GM23338 (cell line): ENCODE measurements around the gene SPEF1. TPM values are rescaled to one million over a fixed set of nuclear protein-coding genes. Genes with fewer than 3 reads are reported as not detected.

Experiments
- ATAC-seq: fragments of 200-7000 bp; cut with Tn5 transposase; 3 replicates; pipeline ENCODE4 v1.9.1; 2020
- DNase-seq: peaks from one replicate; pipeline ENCODE4 v3.0.0-alpha.2; 2015; ENCODE audit warnings: low spot score
- H2AFZ ChIP-seq: fragments of 200-600 bp; sonication (generic); 2 replicates; pipeline ENCODE4 v1.8.0; 2016; ENCODE audit warnings: antibody characterized with exemption, mild to moderate bottlenecking, moderate library complexity
- H3F3A ChIP-seq: fragments of 200-600 bp; sonication (generic); replicated peaks from 2 replicates; pipeline ENCODE4 v1.8.0; 2017; ENCODE audit warnings: antibody characterized with exemption, mixed run types, low read depth
- H3K27ac ChIP-seq: fragments of 200-600 bp; sonication (generic); 2 replicates; pipeline ENCODE4 v1.6.1; 2016; ENCODE audit warnings: low read depth
- H3K27me3 ChIP-seq: fragments of 200-600 bp; sonication (generic); 2 replicates; pipeline ENCODE4 v1.8.0; 2016; ENCODE audit warnings: mild to moderate bottlenecking, mixed run types, moderate library complexity; ENCODE audit not compliant: insufficient read depth
- H3K36me3 ChIP-seq: fragments of 200-600 bp; sonication (generic); 2 replicates; pipeline ENCODE4 v1.8.0; 2016; ENCODE audit warnings: mild to moderate bottlenecking; ENCODE audit not compliant: insufficient read depth
- H3K4me1 ChIP-seq: fragments of 200-600 bp; sonication (generic); 2 replicates; pipeline ENCODE4 v1.8.0; 2016; ENCODE audit warnings: mild to moderate bottlenecking, moderate library complexity; ENCODE audit not compliant: insufficient read depth
- H3K4me2 ChIP-seq: fragments of 200-600 bp; sonication (generic); 2 replicates; pipeline ENCODE4 v1.7.1; 2017; ENCODE audit warnings: mixed run types
- H3K4me3 ChIP-seq: fragments of 200-600 bp; sonication (generic); 2 replicates; pipeline ENCODE4 v1.6.1; 2016; ENCODE audit warnings: mixed run types
- H3K79me2 ChIP-seq: fragments of 200-600 bp; sonication (generic); replicated peaks from 2 replicates; pipeline ENCODE4 v1.8.0; 2017; ENCODE audit warnings: mild to moderate bottlenecking; ENCODE audit not compliant: insufficient read depth
- H3K9me2 ChIP-seq: fragments of 200-600 bp; sonication (generic); 2 replicates; pipeline ENCODE4 v1.8.0; 2017; ENCODE audit not compliant: insufficient read depth
- H4K20me1 ChIP-seq: fragments of 200-600 bp; sonication (generic); replicated peaks from 2 replicates; pipeline ENCODE4 v1.8.0; 2017; ENCODE audit warnings: mild to moderate bottlenecking; ENCODE audit not compliant: insufficient read depth
- H3K27ac Mint-ChIP-seq: 2 replicates; pipeline ENCODE4 v1.8.0; 2020; ENCODE audit warnings: inconsistent platforms, mild to moderate bottlenecking, moderate library complexity, mixed read lengths
- H3K27me3 Mint-ChIP-seq: 3 replicates; pipeline ENCODE4 v1.8.0; 2022; ENCODE audit warnings: low read depth, mild to moderate bottlenecking, moderate library complexity, mixed read lengths, inconsistent platforms; ENCODE audit not compliant: insufficient read depth, poor library complexity
- H3K36me3 Mint-ChIP-seq: 3 replicates; pipeline ENCODE4 v1.8.0; 2021; ENCODE audit warnings: low read depth, mild to moderate bottlenecking, inconsistent platforms, moderate library complexity, mixed read lengths
- H3K4me1 Mint-ChIP-seq: 3 replicates; pipeline ENCODE4 v1.8.0; 2020; ENCODE audit warnings: mild to moderate bottlenecking, inconsistent platforms, mixed read lengths
- H3K4me3 Mint-ChIP-seq: 3 replicates; pipeline ENCODE4 v1.8.0; 2021; ENCODE audit warnings: moderate library complexity, mild to moderate bottlenecking, inconsistent platforms, mixed read lengths
- H3K9me3 Mint-ChIP-seq: 3 replicates; pipeline ENCODE4 v1.8.0; 2020; ENCODE audit warnings: moderate library complexity, mild to moderate bottlenecking, inconsistent platforms, mixed read lengths
- CREB1 ChIP-seq: fragments of 250-450 bp; sonication (Bioruptor Pico); IDR thresholded peaks from 2 replicates; pipeline ENCODE4 v1.5.0; 2020; ENCODE audit warnings: low read depth, mild to moderate bottlenecking, moderate library complexity
- CTCF ChIP-seq, 2 experiments: fragments of 200-600 bp in 1 of 2; sonication (generic) in 1 of 2; conservative IDR thresholded peaks; 2 replicates each; pipeline versions ENCODE4 v1.5.1 to v1.6.1; 2016 to 2017; ENCODE audit warnings: antibody characterized with exemption in 2 of 2, low read depth in 2 of 2, mild to moderate bottlenecking in 2 of 2, moderate library complexity in 1 of 2
- ETS1 ChIP-seq: IDR thresholded peaks from 2 replicates; pipeline ENCODE4 v1.6.1; 2016; ENCODE audit warnings: antibody characterized with exemption
- JUNB ChIP-seq: IDR thresholded peaks from one replicate; pipeline ENCODE4 v1.6.1; 2016; ENCODE audit warnings: antibody characterized with exemption; ENCODE audit not compliant: unreplicated experiment
- POLR2AphosphoS5 ChIP-seq: IDR thresholded peaks from 2 replicates; pipeline ENCODE4 v1.6.1; 2016; ENCODE audit warnings: antibody characterized with exemption, low read depth
- REST ChIP-seq: IDR thresholded peaks from one replicate; pipeline ENCODE4 v1.6.1; 2018; ENCODE audit warnings: antibody characterized with exemption; ENCODE audit not compliant: unreplicated experiment
- polyA plus RNA-seq: library from polyadenylated mRNA; unstranded; fragments of >200 nt; fragmentation: Nextera tagmentation; extraction: Ambion mirVana; gene quantifications from 2 replicates; pipeline ENCODE4 v1.2.1, GENCODE V29; 2016
- total RNA-seq: library from RNA; depleted of rRNA; stranded (reverse); fragments of >200 nt; shearing (Covaris generic); gene quantifications from 2 replicates; pipeline ENCODE4 v1.2.3, GENCODE V29; 2014
- TF ChIP-seq, protein P1 (sequence below): fragments of 250-450 bp; sonication (Bioruptor Pico); IDR thresholded peaks from 2 replicates; pipeline ENCODE4 v1.5.0; 2020; ENCODE audit warnings: mild to moderate bottlenecking, moderate library complexity

The SPEF1 gene
- total and polyA plus RNA-seq, 2 experiments from 2014 or later = 0.68 to 0.69 TPM

DNA sequence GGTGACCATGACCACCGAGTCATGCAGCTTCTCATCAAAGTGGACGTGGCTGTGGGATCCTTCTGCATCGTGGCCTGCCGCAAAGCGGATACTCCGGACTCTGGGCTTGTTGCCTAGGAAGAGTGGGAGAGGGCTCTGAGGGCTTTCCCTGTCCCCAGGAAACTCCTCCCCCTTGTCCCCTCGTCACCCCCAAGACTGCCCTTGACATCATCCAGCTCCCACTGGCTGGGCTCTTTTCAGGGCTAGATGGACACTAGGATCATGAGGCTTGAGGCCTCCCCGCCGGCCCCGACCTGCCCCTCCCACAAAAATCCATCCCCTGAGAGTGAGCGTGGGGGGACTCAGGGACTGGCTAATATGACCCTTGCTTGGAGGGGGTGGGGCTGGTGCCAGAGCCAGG lies 22.7 kb downstream of the SPEF1 start:
- Histone ChIP-seq H3F3A (no peaks in the 10 kb centered on the region), H3K27ac (no peak overlapping the region), H3K27me3 (no peaks in the 10 kb centered on the region), H3K36me3 (peaks cover 7% of the 10 kb centered on the region), H3K4me1 (peaks cover 10% of the 10 kb centered on the region), H3K79me2 (peaks cover 12% of the 10 kb centered on the region; the same call in 1 of the 2 replicates), H2AFZ (no peak overlapping the region), H4K20me1 (peaks cover 18% of the 10 kb centered on the region), H3K4me2 (no peak overlapping the region), H3K9me2 (no peaks in the 10 kb centered on the region), H3K4me3 (no peak overlapping the region)
- DNase-seq (no peak), ATAC-seq (no peak)
- H3K36me3 Mint-ChIP-seq = peaks cover 22% of the 10 kb centered on the region
- peaks cover 14% of the 10 kb centered on the region for H3K27me3 Mint-ChIP-seq
- H3K4me3 Mint-ChIP-seq = no peak overlapping the region
- no peaks in the 10 kb centered on the region for H3K4me1 Mint-ChIP-seq
- no peaks in the 10 kb centered on the region for H3K9me3 Mint-ChIP-seq
- TF ChIP-seq REST (no peak), ETS1 (no peak), POLR2AphosphoS5 (no peak), CTCF (conservative IDR thresholded peaks at IDR 0.05; ENCODE audit: low read depth in 2 of 2) (no peak), CREB1 (CRISPR knock-in tag) (no peak), JUNB (no peak)
- TF ChIP-seq, protein P1, sequence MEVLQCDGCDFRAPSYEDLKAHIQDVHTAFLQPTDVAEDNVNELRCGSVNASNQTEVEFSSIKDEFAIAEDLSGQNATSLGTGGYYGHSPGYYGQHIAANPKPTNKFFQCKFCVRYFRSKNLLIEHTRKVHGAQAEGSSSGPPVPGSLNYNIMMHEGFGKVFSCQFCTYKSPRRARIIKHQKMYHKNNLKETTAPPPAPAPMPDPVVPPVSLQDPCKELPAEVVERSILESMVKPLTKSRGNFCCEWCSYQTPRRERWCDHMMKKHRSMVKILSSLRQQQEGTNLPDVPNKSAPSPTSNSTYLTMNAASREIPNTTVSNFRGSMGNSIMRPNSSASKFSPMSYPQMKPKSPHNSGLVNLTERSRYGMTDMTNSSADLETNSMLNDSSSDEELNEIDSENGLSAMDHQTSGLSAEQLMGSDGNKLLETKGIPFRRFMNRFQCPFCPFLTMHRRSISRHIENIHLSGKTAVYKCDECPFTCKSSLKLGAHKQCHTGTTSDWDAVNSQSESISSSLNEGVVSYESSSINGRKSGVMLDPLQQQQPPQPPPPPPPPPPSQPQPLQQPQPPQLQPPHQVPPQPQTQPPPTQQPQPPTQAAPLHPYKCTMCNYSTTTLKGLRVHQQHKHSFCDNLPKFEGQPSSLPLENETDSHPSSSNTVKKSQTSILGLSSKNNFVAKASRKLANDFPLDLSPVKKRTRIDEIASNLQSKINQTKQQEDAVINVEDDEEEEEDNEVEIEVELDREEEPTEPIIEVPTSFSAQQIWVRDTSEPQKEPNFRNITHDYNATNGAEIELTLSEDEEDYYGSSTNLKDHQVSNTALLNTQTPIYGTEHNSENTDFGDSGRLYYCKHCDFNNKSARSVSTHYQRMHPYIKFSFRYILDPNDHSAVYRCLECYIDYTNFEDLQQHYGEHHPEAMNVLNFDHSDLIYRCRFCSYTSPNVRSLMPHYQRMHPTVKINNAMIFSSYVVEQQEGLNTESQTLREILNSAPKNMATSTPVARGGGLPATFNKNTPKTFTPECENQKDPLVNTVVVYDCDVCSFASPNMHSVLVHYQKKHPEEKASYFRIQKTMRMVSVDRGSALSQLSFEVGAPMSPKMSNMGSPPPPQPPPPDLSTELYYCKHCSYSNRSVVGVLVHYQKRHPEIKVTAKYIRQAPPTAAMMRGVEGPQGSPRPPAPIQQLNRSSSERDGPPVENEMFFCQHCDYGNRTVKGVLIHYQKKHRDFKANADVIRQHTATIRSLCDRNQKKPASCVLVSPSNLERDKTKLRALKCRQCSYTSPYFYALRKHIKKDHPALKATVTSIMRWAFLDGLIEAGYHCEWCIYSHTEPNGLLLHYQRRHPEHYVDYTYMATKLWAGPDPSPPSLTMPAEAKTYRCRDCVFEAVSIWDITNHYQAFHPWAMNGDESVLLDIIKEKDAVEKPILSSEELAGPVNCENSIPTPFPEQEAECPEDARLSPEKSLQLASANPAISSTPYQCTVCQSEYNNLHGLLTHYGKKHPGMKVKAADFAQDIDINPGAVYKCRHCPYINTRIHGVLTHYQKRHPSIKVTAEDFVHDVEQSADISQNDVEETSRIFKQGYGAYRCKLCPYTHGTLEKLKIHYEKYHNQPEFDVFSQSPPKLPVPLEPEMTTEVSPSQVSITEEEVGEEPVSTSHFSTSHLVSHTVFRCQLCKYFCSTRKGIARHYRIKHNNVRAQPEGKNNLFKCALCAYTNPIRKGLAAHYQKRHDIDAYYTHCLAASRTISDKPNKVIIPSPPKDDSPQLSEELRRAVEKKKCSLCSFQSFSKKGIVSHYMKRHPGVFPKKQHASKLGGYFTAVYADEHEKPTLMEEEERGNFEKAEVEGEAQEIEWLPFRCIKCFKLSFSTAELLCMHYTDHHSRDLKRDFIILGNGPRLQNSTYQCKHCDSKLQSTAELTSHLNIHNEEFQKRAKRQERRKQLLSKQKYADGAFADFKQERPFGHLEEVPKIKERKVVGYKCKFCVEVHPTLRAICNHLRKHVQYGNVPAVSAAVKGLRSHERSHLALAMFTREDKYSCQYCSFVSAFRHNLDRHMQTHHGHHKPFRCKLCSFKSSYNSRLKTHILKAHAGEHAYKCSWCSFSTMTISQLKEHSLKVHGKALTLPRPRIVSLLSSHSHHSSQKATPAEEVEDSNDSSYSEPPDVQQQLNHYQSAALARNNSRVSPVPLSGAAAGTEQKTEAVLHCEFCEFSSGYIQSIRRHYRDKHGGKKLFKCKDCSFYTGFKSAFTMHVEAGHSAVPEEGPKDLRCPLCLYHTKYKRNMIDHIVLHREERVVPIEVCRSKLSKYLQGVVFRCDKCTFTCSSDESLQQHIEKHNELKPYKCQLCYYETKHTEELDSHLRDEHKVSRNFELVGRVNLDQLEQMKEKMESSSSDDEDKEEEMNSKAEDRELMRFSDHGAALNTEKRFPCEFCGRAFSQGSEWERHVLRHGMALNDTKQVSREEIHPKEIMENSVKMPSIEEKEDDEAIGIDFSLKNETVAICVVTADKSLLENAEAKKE (CRISPR knock-in tag) = no peak
- no peak overlapping the region for H3K27ac Mint-ChIP-seq
